GM12864 (cell line): Measurements from ENCODE around the gene MREG.
"Not testable (repeated sequence)": the region's sequence is repeated elsewhere in the genome, so short reads cannot be mapped to it uniquely, and the experiment has no call there.

ENCODE experiments used
- DNase-seq: peaks from one replicate; pipeline ENCODE4 v3.0.0-alpha.2; 2011; ENCODE audit warnings: low read depth
- H3K4me3 ChIP-seq: 2 replicates; pipeline ENCODE4 v1.5.1; 2011; ENCODE audit warnings: mild to moderate bottlenecking, low read depth, low read length, control low read depth
- CTCF ChIP-seq: IDR thresholded peaks from 2 replicates; pipeline ENCODE4 v1.5.1; 2011; ENCODE audit warnings: low read depth, mild to moderate bottlenecking, moderate library complexity, low read length, control low read depth, inconsistent platforms; ENCODE audit errors: missing control alignments

Gene MREG

GRCh38 chr2:215997219-215997618 is 16.1 kb downstream of the MREG start:
- no peak for DNase-seq
- TF ChIP-seq CTCF = no peak

GRCh38 chr2:215994911-215995310 is 18.4 kb downstream of the MREG start:
- no peak for TF ChIP-seq CTCF
- no peak for DNase-seq
- no peak overlapping the region for H3K4me3 ChIP-seq

More at GRCh38 chr2:215997219-215997618, 16.1 kb downstream of the MREG start:
- H3K4me3 ChIP-seq = no peak overlapping the region

GRCh38 chr2:215988556-215989207 is 24.7 kb downstream of the MREG start:
- DNase-seq, H3K4me3 ChIP-seq: not testable (repeated sequence)

GRCh38 chr2:215985257-215985656 is 28.1 kb downstream of the MREG start:
- no peak for TF ChIP-seq CTCF
- DNase-seq = no peak
- H3K4me3 ChIP-seq = no peak overlapping the region

- no peak overlapping the region for H3K4me3 ChIP-seq
- no peak for TF ChIP-seq CTCF
- DNase-seq = no peak
Observed at GRCh38 chr2:215984661-215985060, 28.7 kb downstream of the MREG start.

GRCh38 chr2:215983581-215984351 is 29.6 kb downstream of the MREG start:
- no peak overlapping the region for H3K4me3 ChIP-seq
- no peak for DNase-seq
- TF ChIP-seq CTCF = no peak

GRCh38 chr2:215982465-215982875 is 30.9 kb downstream of the MREG start:
- H3K4me3 ChIP-seq = no peak overlapping the region
- no peak for DNase-seq
- no peak for TF ChIP-seq CTCF
